ENCODE measurements around the gene PACRGL. TPM values are rescaled to one million over a fixed set of nuclear protein-coding genes. Genes with fewer than 3 reads are reported as not detected.

PACRGL gene
- 1 to 10 TPM; 5.0 to 7.7 TPM for polyA plus RNA-seq

- no peaks in the 10 kb centered on the region for H3K9me3 ChIP-seq (ENCODE audit: control insufficient read depth in 2 of 2, insufficient read depth in 1 of 2, low read depth in 1 of 2, low read length in 1 of 2)
- H3K36me3 ChIP-seq (ENCODE audit: control insufficient read depth in 2 of 2, insufficient read depth in 2 of 2, low read length in 1 of 2) = no peaks in the 10 kb centered on the region
- peak within 1 kb of the TSS; percentile 50 to 67 for H3K27ac ChIP-seq (ENCODE audit: low read depth in 2 of 2, low read length in 1 of 2)
- peak within 1 kb of the TSS; percentile 67 to 97 for H3K4me3 ChIP-seq (ENCODE audit: low read depth in 1 of 2, low read length in 2 of 2)
- WGBS, 2 donors = 0% methylated on average over 59 to 60 of the region's 60 CpGs
- H3K27me3 ChIP-seq (ENCODE audit: control insufficient read depth in 1 of 2, insufficient read depth in 2 of 2, low read length in 2 of 2) = no peaks in the 10 kb centered on the region
- H3K4me1 ChIP-seq (ENCODE audit: control insufficient read depth in 2 of 2, insufficient read depth in 2 of 2, low read length in 1 of 2) = peaks cover 0 to 2% of the 10 kb centered on the region in 2 donors
Observed at GRCh38 chr4:20700007-20700761, at the start of gene PACRGL. Gene PACRGL (plus strand): TSS chr4:20700458. CDS start chr4:20704482, 4,024 bp downstream.

- H3K36me3 ChIP-seq (ENCODE audit: control insufficient read depth in 2 of 2, insufficient read depth in 2 of 2, low read length in 1 of 2) = no peaks in the 10 kb centered on the region
- H3K27ac ChIP-seq (ENCODE audit: low read depth in 2 of 2, low read length in 1 of 2) = no peak overlapping the region
- 64 to 66% methylated on average over 1 of the region's 1 CpG for WGBS, 2 donors
- peaks cover 0 to 4% of the 10 kb centered on the region in 2 donors for H3K9me3 ChIP-seq (ENCODE audit: control insufficient read depth in 2 of 2, insufficient read depth in 1 of 2, low read depth in 1 of 2, low read length in 1 of 2)
- H3K27me3 ChIP-seq (ENCODE audit: control insufficient read depth in 1 of 2, insufficient read depth in 2 of 2, low read length in 2 of 2) = no peaks in the 10 kb centered on the region
- H3K4me3 ChIP-seq (ENCODE audit: low read depth in 1 of 2, low read length in 2 of 2) = no peak overlapping the region
- H3K4me1 ChIP-seq (ENCODE audit: control insufficient read depth in 2 of 2, insufficient read depth in 2 of 2, low read length in 1 of 2) = no peaks in the 10 kb centered on the region
Observed at GRCh38 chr4:20652226-20652885, 47.9 kb upstream of the PACRGL start.

GRCh38 chr4:20658456-20658855, 41.8 kb upstream of the PACRGL start:
- H3K4me3 ChIP-seq (ENCODE audit: low read depth in 1 of 2, low read length in 2 of 2) = no peak overlapping the region
- 58 to 61% methylated on average over 4 of the region's 4 CpGs for WGBS, 2 donors

GRCh38 chr4:20662851-20663250, 37.4 kb upstream of the PACRGL start:
- H3K36me3 ChIP-seq (ENCODE audit: control insufficient read depth in 2 of 2, insufficient read depth in 2 of 2, low read length in 1 of 2) = no peaks in the 10 kb centered on the region
- no peaks in the 10 kb centered on the region for H3K4me1 ChIP-seq (ENCODE audit: control insufficient read depth in 2 of 2, insufficient read depth in 2 of 2, low read length in 1 of 2)
- no peak overlapping the region for H3K27ac ChIP-seq (ENCODE audit: low read depth in 2 of 2, low read length in 1 of 2)
- no peak overlapping the region for H3K4me3 ChIP-seq (ENCODE audit: low read depth in 1 of 2, low read length in 2 of 2)
- H3K9me3 ChIP-seq (ENCODE audit: control insufficient read depth in 2 of 2, insufficient read depth in 1 of 2, low read depth in 1 of 2, low read length in 1 of 2) = no peaks in the 10 kb centered on the region
- WGBS, 2 donors = 25 to 40% methylated on average over 1 of the region's 1 CpG
- no peaks in the 10 kb centered on the region for H3K27me3 ChIP-seq (ENCODE audit: control insufficient read depth in 1 of 2, insufficient read depth in 2 of 2, low read length in 2 of 2)

More at GRCh38 chr4:20658456-20658855, 41.8 kb upstream of the PACRGL start:
- H3K27ac ChIP-seq (ENCODE audit: low read depth in 2 of 2, low read length in 1 of 2) = no peak overlapping the region
- H3K9me3 ChIP-seq (ENCODE audit: control insufficient read depth in 2 of 2, insufficient read depth in 1 of 2, low read depth in 1 of 2, low read length in 1 of 2) = no peaks in the 10 kb centered on the region
- no peaks in the 10 kb centered on the region for H3K27me3 ChIP-seq (ENCODE audit: control insufficient read depth in 1 of 2, insufficient read depth in 2 of 2, low read length in 2 of 2)
- no peaks in the 10 kb centered on the region for H3K4me1 ChIP-seq (ENCODE audit: control insufficient read depth in 2 of 2, insufficient read depth in 2 of 2, low read length in 1 of 2)
- H3K36me3 ChIP-seq (ENCODE audit: control insufficient read depth in 2 of 2, insufficient read depth in 2 of 2, low read length in 1 of 2) = no peaks in the 10 kb centered on the region

DNA sequence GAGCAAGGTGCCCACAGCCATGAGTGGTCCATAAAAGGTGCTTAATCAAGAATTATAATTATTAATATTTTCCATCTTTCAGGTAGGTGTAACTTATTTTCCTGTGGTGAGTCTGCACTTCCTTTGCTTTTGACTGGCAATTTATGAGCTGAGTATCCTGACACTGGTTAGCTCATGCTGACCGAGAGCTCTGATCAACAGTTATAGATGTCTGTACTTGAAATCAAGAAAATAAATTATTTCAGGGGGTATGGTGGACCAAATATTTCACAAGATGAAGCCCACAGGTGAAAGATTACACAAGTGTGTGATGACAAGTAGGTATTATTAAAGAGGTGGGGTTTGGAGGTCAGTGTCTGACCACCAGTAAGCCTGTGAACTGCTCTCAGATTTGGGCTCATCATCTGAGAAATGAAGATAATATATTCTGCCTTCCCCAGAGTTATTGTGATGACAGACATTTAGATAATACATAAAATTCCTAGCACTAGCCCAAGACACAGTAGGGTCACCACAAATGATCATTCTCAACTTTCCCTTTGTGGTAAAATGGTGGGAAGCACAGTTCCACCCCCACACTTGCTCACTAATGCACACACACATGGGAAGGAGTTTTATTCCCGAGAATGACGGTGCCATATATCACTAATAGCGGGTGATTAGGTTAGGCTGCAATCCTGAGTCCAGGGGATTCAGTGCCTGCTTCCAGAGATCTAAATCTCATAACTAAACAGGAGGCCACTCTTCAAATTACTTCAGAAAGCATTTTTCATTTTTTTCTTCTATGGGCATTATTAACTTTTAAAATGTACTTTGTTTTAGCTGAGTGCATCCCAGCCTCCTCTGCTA, 34.0 kb upstream of the PACRGL start:
- Histone ChIP-seq H3K4me3 (ENCODE audit: low read depth in 1 of 2, low read length in 2 of 2) (no peak overlapping the region), H3K27ac (ENCODE audit: low read depth in 2 of 2, low read length in 1 of 2) (no peak overlapping the region), H3K36me3 (ENCODE audit: control insufficient read depth in 2 of 2, insufficient read depth in 2 of 2, low read length in 1 of 2) (no peaks in the 10 kb centered on the region), H3K9me3 (ENCODE audit: control insufficient read depth in 2 of 2, insufficient read depth in 1 of 2, low read depth in 1 of 2, low read length in 1 of 2) (no peaks in the 10 kb centered on the region), H3K27me3 (ENCODE audit: control insufficient read depth in 1 of 2, insufficient read depth in 2 of 2, low read length in 2 of 2) (no peaks in the 10 kb centered on the region), H3K4me1 (ENCODE audit: control insufficient read depth in 2 of 2, insufficient read depth in 2 of 2, low read length in 1 of 2) (no peaks in the 10 kb centered on the region)
- 70 to 79% methylated on average over 4 of the region's 4 CpGs for WGBS, 2 donors

DNA sequence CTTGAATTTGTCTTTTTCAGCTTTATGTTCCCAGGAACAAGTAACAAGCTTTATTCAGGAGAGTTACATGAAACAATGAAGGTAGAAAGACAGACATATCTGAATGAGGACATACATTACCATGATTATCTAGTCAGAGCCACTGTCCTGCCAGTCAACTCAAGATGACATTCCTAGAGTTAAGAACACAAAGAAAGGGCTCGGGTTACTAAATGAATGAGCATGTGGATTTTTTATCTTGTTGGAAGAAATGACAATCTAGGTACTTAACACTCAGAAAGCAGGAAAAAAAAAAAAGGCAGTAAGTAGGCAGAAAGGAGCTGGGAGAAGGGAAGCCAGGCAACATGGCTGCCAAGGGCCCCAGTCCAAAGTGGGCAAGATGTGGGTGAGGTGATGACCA, 28.0 kb upstream of the PACRGL start:
- H3K27me3 ChIP-seq (ENCODE audit: control insufficient read depth in 1 of 2, insufficient read depth in 2 of 2, low read length in 2 of 2) = no peaks in the 10 kb centered on the region
- WGBS, 2 donors = 49 to 55% methylated on average over 1 of the region's 1 CpG
- H3K4me3 ChIP-seq (ENCODE audit: low read depth in 1 of 2, low read length in 2 of 2) = no peak overlapping the region
- H3K4me1 ChIP-seq (ENCODE audit: control insufficient read depth in 2 of 2, insufficient read depth in 2 of 2, low read length in 1 of 2) = no peaks in the 10 kb centered on the region
- H3K27ac ChIP-seq (ENCODE audit: low read depth in 2 of 2, low read length in 1 of 2) = no peak overlapping the region
- H3K9me3 ChIP-seq (ENCODE audit: control insufficient read depth in 2 of 2, insufficient read depth in 1 of 2, low read depth in 1 of 2, low read length in 1 of 2) = no peaks in the 10 kb centered on the region
- no peaks in the 10 kb centered on the region for H3K36me3 ChIP-seq (ENCODE audit: control insufficient read depth in 2 of 2, insufficient read depth in 2 of 2, low read length in 1 of 2)

DNA sequence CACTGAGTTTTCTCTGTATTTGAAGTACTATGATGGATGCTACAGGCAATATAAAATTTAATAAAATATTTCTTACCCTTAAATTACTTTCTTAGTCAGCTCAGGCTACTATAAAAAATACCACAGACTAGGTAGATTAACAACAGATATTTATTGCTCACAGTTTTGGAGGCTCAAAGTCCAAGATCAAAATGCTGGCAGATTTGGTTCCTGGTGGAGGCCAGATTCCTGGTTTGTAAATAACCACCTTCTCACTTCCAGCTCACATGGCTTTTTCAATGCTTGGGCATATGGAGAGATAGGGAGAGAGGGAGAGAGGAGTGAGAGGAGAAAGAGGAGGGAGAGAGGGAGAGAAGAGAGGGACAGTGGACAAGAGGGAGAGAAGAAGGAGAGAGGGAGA, 24.5 kb upstream of the PACRGL start:
- H3K36me3 ChIP-seq (ENCODE audit: control insufficient read depth in 2 of 2, insufficient read depth in 2 of 2, low read length in 1 of 2) = no peaks in the 10 kb centered on the region
- no peaks in the 10 kb centered on the region for H3K9me3 ChIP-seq (ENCODE audit: control insufficient read depth in 2 of 2, insufficient read depth in 1 of 2, low read depth in 1 of 2, low read length in 1 of 2)
- H3K27me3 ChIP-seq (ENCODE audit: control insufficient read depth in 1 of 2, insufficient read depth in 2 of 2, low read length in 2 of 2) = no peaks in the 10 kb centered on the region
- H3K4me3 ChIP-seq (ENCODE audit: low read depth in 1 of 2, low read length in 2 of 2) = no peak overlapping the region
- H3K27ac ChIP-seq (ENCODE audit: low read depth in 2 of 2, low read length in 1 of 2) = no peak overlapping the region
- H3K4me1 ChIP-seq (ENCODE audit: control insufficient read depth in 2 of 2, insufficient read depth in 2 of 2, low read length in 1 of 2) = no peaks in the 10 kb centered on the region

GRCh38 chr4:20676501-20677197, 23.6 kb upstream of the PACRGL start:
- Histone ChIP-seq H3K27me3 (ENCODE audit: control insufficient read depth in 1 of 2, insufficient read depth in 2 of 2, low read length in 2 of 2) (no peaks in the 10 kb centered on the region), H3K27ac (ENCODE audit: low read depth in 2 of 2, low read length in 1 of 2) (no peak overlapping the region), H3K4me1 (ENCODE audit: control insufficient read depth in 2 of 2, insufficient read depth in 2 of 2, low read length in 1 of 2) (no peaks in the 10 kb centered on the region), H3K4me3 (ENCODE audit: low read depth in 1 of 2, low read length in 2 of 2) (no peak overlapping the region), H3K9me3 (ENCODE audit: control insufficient read depth in 2 of 2, insufficient read depth in 1 of 2, low read depth in 1 of 2, low read length in 1 of 2) (no peaks in the 10 kb centered on the region), H3K36me3 (ENCODE audit: control insufficient read depth in 2 of 2, insufficient read depth in 2 of 2, low read length in 1 of 2) (no peaks in the 10 kb centered on the region)
- 48 to 55% methylated on average over 8 of the region's 8 CpGs for WGBS, 2 donors

DNA sequence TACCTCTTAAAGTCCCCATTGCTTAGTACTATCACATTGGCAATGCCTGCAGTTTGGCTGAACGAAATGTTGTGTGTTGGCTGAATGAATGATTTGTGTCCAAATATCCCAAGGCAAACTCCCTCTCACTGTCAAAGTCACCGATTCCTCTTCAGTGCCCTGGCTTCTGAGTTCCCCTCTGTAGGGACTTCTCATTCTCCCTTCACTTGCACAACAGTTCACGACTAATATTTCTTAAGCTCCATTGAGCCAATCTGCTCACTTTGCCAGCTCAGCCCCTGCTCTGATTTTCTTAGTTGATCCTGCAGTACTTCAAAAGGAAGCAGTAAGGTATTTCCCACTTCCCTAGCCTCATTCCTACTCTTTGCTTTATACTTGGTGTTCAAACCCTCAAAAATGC, 21.9 kb upstream of the PACRGL start:
- no peaks in the 10 kb centered on the region for H3K9me3 ChIP-seq (ENCODE audit: control insufficient read depth in 2 of 2, insufficient read depth in 1 of 2, low read depth in 1 of 2, low read length in 1 of 2)
- H3K4me3 ChIP-seq (ENCODE audit: low read depth in 1 of 2, low read length in 2 of 2) = no peak overlapping the region
- no peaks in the 10 kb centered on the region for H3K4me1 ChIP-seq (ENCODE audit: control insufficient read depth in 2 of 2, insufficient read depth in 2 of 2, low read length in 1 of 2)
- no peaks in the 10 kb centered on the region for H3K36me3 ChIP-seq (ENCODE audit: control insufficient read depth in 2 of 2, insufficient read depth in 2 of 2, low read length in 1 of 2)
- no peak overlapping the region for H3K27ac ChIP-seq (ENCODE audit: low read depth in 2 of 2, low read length in 1 of 2)
- 84 to 87% methylated on average over 3 of the region's 3 CpGs for WGBS, 2 donors
- H3K27me3 ChIP-seq (ENCODE audit: control insufficient read depth in 1 of 2, insufficient read depth in 2 of 2, low read length in 2 of 2) = no peaks in the 10 kb centered on the region

Data from esophagus (tissue), 2 donors.